MM.1S (cell line): ENCODE data around the gene SH2D2A.

Experiments
- DNase-seq: peaks from one replicate; pipeline ENCODE4 v3.0.0-alpha.2; 2015
- H2AFZ ChIP-seq: fragments of 300-600 bp; sonication (generic); 2 replicates; pipeline ENCODE4 v1.6.0; 2016; ENCODE audit warnings: antibody characterized with exemption, low read length
- H3F3A ChIP-seq: fragments of 300-600 bp; sonication (generic); 2 replicates; pipeline ENCODE4 v1.6.1; 2016; ENCODE audit warnings: mild to moderate bottlenecking, antibody characterized with exemption, low read length, moderate library complexity, mixed read lengths; ENCODE audit not compliant: insufficient read depth
- H3K27ac ChIP-seq: fragments of 300-600 bp; sonication (generic); 2 replicates; pipeline ENCODE4 v1.5.1; 2016; ENCODE audit warnings: mild to moderate bottlenecking, low read length
- H3K27me3 ChIP-seq: fragments of 300-600 bp; sonication (generic); replicated peaks from 2 replicates; pipeline ENCODE4 v1.6.0; 2016; ENCODE audit warnings: low read length; ENCODE audit not compliant: insufficient read depth
- H3K36me3 ChIP-seq: fragments of 300-600 bp; sonication (generic); replicated peaks from 2 replicates; pipeline ENCODE4 v1.6.1; 2016; ENCODE audit warnings: mild to moderate bottlenecking, low read length, mixed read lengths; ENCODE audit not compliant: insufficient read depth
- H3K4me1 ChIP-seq: fragments of 300-600 bp; sonication (generic); 2 replicates; pipeline ENCODE4 v1.6.1; 2016; ENCODE audit warnings: low read length, mixed read lengths
- H3K4me2 ChIP-seq: fragments of 300-600 bp; sonication (generic); 2 replicates; pipeline ENCODE4 v1.6.0; 2016; ENCODE audit warnings: low read depth, low read length
- H3K4me3 ChIP-seq: fragments of 300-600 bp; sonication (generic); 2 replicates; pipeline ENCODE4 v1.5.1; 2016; ENCODE audit warnings: low read length, mixed read lengths
- H3K79me2 ChIP-seq: fragments of 300-600 bp; sonication (generic); 2 replicates; pipeline ENCODE4 v1.6.1; 2016; ENCODE audit warnings: mixed run types, low read length, mixed read lengths
- H3K9ac ChIP-seq: fragments of 300-600 bp; sonication (generic); 2 replicates; pipeline ENCODE4 v1.6.1; 2016; ENCODE audit warnings: low read length, mixed read lengths
- H3K9me2 ChIP-seq: fragments of 300-600 bp; sonication (generic); replicated peaks from 2 replicates; pipeline ENCODE4 v1.6.1; 2016; ENCODE audit warnings: mild to moderate bottlenecking, low read length, mixed read lengths; ENCODE audit not compliant: insufficient read depth
- H3K9me3 ChIP-seq: fragments of 300-600 bp; sonication (generic); replicated peaks from 2 replicates; pipeline ENCODE4 v1.6.1; 2016; ENCODE audit warnings: mild to moderate bottlenecking, low read length, mixed read lengths; ENCODE audit not compliant: insufficient read depth
- H4K20me1 ChIP-seq: fragments of 300-600 bp; sonication (generic); 2 replicates; pipeline ENCODE4 v1.6.1; 2016; ENCODE audit warnings: mild to moderate bottlenecking, low read length, moderate library complexity, mixed read lengths; ENCODE audit not compliant: insufficient read depth
- EZH2 ChIP-seq: fragments of 300-600 bp; sonication (generic); optimal IDR thresholded peaks from 2 replicates; pipeline ENCODE3; 2017; ENCODE audit warnings: low read depth, mild to moderate bottlenecking, antibody characterized with exemption, low read length, mixed read lengths
- EZH2phosphoT487 ChIP-seq: fragments of 300-600 bp; sonication (generic); IDR thresholded peaks from 2 replicates; pipeline ENCODE4 v1.6.1; 2018; ENCODE audit warnings: antibody characterized with exemption, low read length
- TF ChIP-seq, protein P1 (sequence below): fragments of 300-600 bp; sonication (generic); IDR thresholded peaks from 2 replicates; pipeline ENCODE4 v1.5.1; 2016; ENCODE audit warnings: antibody characterized with exemption, low read length, mixed read lengths

The SH2D2A gene

GRCh38 chr1:156828400-156829124, 11.9 kb upstream of the SH2D2A start:
- Histone ChIP-seq H3K4me2 (no peak overlapping the region), H3K36me3 (no peaks in the 10 kb centered on the region), H3K9ac (no peak overlapping the region), H3K9me3 (no peaks in the 10 kb centered on the region), H3F3A (no peaks in the 10 kb centered on the region), H3K4me3 (no peak overlapping the region), H3K27ac (no peak overlapping the region), H3K79me2 (no peaks in the 10 kb centered on the region), H2AFZ (no peak overlapping the region), H3K4me1 (no peaks in the 10 kb centered on the region), H4K20me1 (no peaks in the 10 kb centered on the region), H3K9me2 (no peaks in the 10 kb centered on the region), H3K27me3 (no peaks in the 10 kb centered on the region)
- DNase-seq: no peak
- TF ChIP-seq EZH2 (no peak), EZH2phosphoT487 (no peak)
- TF ChIP-seq, protein P1, sequence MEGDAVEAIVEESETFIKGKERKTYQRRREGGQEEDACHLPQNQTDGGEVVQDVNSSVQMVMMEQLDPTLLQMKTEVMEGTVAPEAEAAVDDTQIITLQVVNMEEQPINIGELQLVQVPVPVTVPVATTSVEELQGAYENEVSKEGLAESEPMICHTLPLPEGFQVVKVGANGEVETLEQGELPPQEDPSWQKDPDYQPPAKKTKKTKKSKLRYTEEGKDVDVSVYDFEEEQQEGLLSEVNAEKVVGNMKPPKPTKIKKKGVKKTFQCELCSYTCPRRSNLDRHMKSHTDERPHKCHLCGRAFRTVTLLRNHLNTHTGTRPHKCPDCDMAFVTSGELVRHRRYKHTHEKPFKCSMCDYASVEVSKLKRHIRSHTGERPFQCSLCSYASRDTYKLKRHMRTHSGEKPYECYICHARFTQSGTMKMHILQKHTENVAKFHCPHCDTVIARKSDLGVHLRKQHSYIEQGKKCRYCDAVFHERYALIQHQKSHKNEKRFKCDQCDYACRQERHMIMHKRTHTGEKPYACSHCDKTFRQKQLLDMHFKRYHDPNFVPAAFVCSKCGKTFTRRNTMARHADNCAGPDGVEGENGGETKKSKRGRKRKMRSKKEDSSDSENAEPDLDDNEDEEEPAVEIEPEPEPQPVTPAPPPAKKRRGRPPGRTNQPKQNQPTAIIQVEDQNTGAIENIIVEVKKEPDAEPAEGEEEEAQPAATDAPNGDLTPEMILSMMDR: no peak

DNA sequence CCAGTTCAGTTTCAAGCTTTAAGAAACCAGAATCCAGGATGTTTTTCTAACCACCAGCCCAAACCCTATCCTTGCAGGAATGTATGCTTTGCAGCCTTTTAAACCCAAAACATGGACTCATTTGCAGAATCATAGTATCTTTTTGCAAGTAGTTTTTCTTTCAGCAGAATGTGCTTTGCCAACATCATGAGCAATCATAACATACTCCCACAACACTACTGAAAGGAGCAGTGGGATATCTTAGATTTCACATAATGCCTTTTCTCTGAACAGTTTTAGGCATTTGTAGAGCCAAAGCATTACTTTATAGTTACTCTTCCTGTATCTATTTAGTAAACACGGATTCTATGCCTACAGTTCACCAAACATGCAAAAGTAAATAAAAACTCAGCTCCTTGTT, 10.0 kb upstream of the SH2D2A start:
- Histone ChIP-seq H4K20me1 (no peaks in the 10 kb centered on the region), H3K36me3 (no peaks in the 10 kb centered on the region), H3K9ac (no peak overlapping the region), H3K27me3 (no peaks in the 10 kb centered on the region), H3K9me2 (no peaks in the 10 kb centered on the region), H3K79me2 (no peaks in the 10 kb centered on the region), H3K4me1 (no peaks in the 10 kb centered on the region), H3K27ac (no peak overlapping the region), H3K4me2 (no peak overlapping the region), H3K4me3 (no peak overlapping the region), H3K9me3 (no peaks in the 10 kb centered on the region), H2AFZ (no peak overlapping the region), H3F3A (no peaks in the 10 kb centered on the region)
- TF ChIP-seq EZH2 (no peak), EZH2phosphoT487 (no peak)
- TF ChIP-seq, protein P1: no peak
- no peak for DNase-seq

DNA sequence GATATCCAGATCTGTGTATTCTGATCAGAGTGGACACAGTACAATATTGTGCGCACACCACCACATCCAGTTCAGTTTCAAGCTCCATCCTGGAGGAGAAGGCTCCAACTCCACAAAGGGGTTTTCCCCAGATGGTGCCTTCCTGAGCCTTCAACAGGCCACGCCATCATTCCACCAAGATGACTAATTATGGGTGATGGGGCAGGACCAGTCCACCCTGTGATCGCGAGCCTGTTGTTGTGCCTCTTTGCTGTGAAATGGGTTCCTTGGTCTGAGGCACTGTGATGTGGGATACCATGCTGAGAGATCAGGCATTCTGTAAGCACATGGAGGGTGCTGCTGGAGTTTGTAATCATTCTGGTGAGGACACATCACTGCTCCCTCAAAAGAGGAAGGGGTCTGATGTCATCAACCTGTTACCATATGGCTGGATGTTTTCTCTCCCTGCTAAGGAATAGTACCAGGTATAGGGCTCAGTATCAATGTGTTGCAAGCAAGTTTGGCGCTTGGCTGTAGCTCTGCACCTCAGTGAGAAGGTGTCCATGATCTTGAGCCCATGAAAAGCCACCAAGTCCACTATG, 6.7 kb upstream of the SH2D2A start:
- Histone ChIP-seq H3K27ac (no peak overlapping the region), H3K27me3 (no peaks in the 10 kb centered on the region), H3K9me2 (no peaks in the 10 kb centered on the region), H3K79me2 (no peaks in the 10 kb centered on the region), H3K4me2 (no peak overlapping the region), H3F3A (no peaks in the 10 kb centered on the region), H3K9ac (no peak overlapping the region), H4K20me1 (no peaks in the 10 kb centered on the region), H3K36me3 (no peaks in the 10 kb centered on the region), H2AFZ (no peak overlapping the region), H3K9me3 (no peaks in the 10 kb centered on the region), H3K4me1 (no peaks in the 10 kb centered on the region), H3K4me3 (no peak overlapping the region)
- no peak for DNase-seq
- no peak for TF ChIP-seq EZH2
- TF ChIP-seq, protein P1: no peak
- no peak for TF ChIP-seq EZH2phosphoT487
